NOMO-1 (cell line): ENCODE results near the gene RCAN2.

Experiments
- DNase-seq, 2 experiments: peaks; one replicate each; lab custom pipeline; 2025; ENCODE audit not compliant: unreplicated experiment in 2 of 2; lab: John Stamatoyannopoulos, UW

The RCAN2 gene

DNA sequence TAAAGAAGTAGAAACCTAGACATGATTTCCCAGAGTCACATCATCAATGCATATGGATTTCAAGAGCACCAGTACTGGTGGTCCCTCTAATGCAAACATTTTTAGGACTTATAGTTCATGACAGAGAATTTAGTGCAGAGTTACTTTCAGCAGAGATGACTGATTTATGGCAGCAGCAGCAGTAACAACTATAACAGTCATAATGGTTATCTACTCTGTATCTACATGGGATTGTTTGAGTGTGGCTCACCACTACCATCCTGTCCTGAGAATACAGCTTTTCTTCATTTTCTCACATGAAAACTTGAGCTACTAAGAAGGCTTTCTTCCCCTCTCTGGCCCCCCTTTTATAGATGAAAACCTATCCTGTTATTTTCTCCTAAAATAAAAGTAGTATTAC is 192.0 kb downstream of the RCAN2 start:
- no peak for DNase-seq

DNA sequence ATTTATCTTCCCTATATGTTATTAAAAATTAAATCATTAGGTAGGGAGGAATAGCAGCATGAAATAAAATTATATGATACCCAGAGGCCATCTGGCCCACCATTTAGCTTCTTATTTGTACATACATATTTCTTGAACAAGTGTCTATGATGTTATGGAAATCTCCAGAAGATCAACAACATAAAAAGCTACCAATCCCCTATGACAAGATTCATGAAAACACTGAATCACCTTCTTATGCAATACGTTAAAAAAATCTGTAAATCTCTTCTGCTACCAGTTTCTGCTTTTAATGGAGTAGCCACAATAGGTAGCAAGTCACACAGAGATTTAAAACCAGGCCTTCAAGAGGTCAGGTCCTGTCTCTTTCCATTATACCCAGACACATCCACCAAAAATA is 194.7 kb downstream of the RCAN2 start:
- DNase-seq: no peak

DNA sequence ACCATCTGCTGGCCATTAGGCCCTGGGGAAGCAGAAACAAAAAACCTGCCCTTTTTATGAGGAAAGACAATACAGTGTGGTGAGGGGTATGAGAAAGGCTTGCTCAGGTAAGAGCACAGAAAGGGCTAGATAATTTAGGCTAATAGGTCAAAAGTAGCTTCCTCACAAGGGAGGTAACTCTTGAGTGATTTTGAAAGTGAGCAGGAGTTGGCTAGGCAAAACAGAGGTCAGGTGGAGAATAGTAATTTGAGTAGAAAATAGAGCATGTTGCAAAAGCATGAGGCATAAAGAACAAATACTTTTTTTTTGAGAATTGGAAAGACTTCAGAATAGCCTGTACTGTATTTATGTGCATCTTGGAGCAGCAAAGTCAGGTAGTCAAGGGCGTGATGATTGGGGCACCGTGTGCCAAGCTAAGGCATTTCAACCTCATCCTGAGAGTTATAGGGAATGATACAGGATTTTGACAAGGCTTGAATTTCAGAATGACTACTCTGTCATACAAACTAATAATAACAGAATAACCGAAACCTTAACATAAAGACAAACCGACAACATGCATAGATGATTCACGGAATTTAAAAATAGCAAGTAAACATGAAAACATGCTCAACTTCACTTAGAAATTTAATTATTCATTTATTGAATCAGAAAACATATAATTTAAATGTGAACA is 197.5 kb downstream of the RCAN2 start:
- DNase-seq: no peak

- no peak for DNase-seq
These were observed 199.4 kb downstream of the RCAN2 start for GRCh38 chr6:46291880-46292279.

DNA sequence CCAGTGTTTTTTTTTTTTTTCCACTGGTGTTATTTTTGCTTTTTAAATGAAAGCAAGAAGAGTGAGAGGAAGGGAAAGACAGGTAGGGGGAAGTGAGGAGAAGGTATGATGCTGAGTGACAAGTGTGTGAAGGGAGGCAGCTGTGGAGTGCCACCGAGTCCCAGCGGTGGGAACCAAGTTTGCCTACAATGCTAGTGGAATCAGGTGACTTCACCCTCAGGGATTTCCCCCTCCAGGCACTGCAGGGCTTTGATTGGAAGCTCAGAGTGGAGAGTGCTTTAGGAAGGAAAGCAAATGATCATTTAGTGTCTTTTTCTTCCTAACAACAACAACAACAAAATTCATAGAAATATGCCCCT is 200.0 kb downstream of the RCAN2 start:
- no peak for DNase-seq

DNA sequence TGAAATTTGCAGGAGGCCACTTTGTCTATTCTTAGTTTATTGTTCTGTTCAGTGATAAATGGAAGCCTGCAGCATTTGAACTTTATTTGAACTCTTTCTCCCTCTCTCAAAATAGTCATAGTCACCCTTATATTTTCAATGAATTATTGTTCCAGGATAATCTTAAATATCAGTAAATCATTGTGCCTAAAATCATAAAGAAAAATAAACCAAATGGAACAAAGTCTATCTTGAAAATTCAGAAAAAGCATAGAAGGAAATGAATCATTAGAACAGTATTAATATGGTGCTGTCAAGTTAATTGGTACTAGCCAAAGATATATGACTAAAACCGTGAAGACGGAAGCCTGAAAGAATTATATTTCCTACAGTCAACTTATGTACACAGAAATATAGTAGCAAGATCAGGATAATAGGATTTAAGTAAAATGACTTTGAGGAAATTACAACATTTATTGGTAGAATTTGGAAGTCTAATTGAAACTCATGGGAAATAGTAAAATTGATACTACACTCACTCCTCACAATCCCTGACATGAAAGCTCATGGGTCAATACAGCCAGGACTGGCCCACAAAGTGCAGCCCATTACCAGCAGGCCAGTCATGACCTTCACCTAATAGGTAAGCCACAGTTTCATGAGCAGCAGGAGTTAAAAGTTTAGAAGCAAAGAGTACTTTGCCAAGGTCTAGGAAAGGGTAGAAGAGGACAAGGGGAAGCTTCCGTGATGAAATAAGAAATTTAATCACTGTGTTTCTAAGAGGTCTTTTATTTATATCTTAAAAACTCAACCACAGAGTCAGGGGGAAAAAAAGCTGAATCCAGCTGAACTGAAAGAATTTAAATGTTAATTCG is 200.6 kb downstream of the RCAN2 start:
- DNase-seq: no peak

DNA sequence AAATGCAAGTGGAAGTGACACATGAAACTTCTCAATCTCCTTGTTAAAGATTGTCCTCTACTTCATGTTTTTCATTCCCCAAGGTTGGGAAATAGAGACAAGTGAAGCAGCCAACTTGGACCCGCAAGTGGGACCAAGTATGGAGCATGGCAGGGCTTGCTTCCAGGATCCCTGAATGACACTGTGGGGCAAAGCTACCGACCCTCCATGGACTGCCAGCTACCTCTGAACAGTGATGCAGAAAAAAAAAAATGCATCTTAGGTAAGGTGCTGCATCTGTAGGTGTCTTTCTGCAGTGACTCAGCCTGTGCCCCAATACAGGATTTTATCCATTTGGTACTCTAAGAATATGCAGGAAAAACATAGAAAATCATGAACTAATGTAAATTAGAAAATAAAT is 201.4 kb downstream of the RCAN2 start:
- no peak for DNase-seq

GRCh38 chr6:46288835-46289234 is 202.4 kb downstream of the RCAN2 start:
- DNase-seq: peak in 1 of 2 experiments; percentile 34

- DNase-seq: no peak
These were observed 203.6 kb downstream of the RCAN2 start for GRCh38 chr6:46287681-46288080.

- no peak for DNase-seq
These were observed 204.2 kb downstream of the RCAN2 start for GRCh38 chr6:46287043-46287442.

DNA sequence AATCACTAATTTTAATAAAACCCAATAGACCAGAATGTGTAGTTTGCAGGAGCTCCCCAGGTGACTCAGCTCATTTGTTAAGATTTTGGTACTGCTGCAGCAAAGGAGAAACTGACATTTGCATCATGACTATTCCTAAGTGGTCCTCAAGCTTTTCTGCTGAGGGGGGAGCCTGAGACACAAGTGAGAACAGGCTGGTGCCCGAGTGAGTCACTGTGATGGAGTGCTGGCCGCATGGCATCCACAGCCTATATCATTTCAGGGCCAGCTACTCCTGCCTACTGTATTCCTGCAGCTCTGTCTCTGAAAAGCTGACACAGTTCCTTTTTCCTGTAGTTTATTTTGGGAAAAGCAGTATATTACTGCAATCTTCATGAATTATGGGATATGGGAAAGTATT is 206.8 kb downstream of the RCAN2 start:
- DNase-seq: no peak

DNA sequence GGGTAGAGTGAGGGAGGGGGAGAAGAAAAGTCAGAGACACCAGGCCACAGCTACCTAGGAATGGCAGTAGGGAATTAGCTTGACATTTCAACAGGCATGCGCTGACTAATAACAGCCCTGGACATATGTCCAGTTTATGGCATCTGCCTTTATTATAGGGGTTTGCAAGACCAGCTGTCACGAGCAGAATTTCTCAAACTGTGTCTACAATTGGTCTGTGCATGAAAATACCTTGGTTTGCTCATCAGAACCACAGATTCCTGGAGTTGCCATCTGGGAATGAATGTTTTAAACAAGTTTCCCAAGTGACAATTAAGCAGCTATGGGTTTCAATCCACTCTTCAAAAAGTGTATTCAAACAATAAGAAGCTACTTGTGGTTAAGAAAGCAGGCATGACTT is 210.1 kb downstream of the RCAN2 start:
- no peak for DNase-seq

DNA sequence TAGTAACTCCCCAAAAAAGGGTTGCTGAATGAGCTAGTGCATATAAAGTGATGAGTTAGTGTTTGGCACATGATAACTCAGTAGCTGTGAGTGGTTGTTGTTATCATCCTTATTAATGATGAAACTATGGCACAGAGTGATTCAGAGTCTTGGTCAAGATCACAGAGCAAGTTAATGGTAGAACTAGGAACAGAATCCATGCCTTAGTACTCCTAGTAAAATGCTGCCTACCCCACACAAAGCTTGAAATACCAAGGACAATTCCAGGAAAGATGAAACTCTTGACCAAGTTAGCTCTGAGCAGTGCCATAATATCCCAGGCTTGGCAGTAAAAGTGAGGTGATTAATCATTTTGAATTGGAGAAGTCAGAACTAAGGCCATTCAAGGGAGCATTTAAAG is 211.4 kb downstream of the RCAN2 start:
- no peak for DNase-seq

DNA sequence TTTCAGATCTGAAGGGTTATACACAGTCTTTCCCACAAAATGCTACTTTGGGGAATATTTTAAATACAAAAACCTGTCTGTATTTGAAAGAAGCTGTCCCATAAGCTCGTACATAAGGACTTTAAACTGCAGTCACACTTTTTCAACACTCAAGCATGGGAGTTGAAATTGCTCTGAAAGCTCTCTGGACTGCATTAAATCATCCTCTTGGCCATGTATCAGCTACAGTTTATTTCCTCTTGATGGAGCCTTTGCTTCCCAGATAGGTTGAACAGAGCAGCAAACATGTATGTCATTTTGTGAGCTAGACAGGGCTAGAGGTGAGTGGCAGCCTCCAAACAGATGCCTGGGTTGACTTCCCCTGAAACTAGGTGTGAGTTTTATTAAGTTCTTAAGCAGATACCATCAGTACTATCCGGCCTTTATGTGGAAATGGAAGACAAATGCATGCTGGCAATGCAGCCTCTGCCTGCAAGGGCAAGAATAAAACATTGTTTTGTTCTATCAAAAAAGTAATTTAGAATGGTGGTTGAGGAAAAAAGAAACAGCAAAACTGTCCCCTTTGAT is 214.6 kb downstream of the RCAN2 start:
- DNase-seq: no peak

- DNase-seq: no peak
These were observed 216.7 kb downstream of the RCAN2 start for GRCh38 chr6:46274502-46274901.

DNA sequence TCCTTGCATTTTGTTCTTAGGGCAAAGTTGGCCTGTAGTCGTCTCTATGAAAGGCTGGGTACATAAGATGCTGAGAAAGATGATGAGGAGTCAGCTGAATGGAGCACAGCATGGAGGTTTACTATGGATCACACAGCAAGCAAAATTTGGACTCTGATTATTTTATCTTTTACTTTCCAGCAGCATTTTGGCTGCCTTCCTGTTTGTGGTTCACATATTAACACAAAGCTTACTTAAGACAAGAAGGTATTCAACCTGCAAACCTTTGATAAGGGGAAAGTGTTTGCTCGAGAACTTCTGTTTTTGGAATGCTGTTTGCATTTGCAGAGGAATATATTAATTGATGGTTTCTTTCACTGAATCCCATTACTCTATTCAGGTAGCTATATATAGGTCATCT is 217.3 kb downstream of the RCAN2 start:
- no peak for DNase-seq

DNA sequence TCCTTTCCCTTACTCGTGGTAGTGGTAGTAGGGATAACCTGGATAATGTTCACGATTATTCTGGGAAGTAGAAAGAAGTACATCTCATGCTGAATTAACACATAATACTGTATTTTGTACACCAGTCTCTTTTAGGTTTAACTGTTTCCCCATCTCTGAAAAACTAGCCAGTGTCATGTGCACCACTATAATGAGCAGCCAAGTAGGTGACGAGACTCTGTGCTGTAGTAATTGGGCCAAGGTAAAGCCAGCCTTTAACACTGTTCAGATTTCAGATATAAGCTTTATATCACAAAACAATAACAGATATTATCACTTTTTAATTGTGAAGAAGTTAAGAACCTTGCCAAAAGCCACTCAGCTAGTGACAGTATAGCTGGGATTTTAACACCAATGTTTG is 219.5 kb downstream of the RCAN2 start:
- no peak for DNase-seq

DNA sequence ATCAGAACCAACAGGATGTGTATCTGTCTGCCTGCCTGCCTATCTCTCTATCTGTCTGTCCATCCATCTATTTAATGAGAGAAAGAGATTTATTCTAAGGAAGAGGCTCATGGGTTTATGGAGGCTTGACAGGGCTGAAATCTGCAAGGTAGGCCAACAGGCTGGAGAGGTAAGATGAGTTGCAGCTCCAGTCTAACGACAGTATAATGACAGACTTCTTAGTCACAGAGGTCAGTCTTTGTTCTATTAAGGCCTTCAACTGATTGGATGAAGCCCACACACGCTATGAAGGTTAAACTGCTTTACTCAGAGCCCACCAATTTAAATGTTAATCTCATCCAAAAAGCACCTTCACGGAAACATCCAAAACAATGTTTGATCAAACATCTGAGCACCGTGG is 220.1 kb downstream of the RCAN2 start:
- no peak for DNase-seq

DNA sequence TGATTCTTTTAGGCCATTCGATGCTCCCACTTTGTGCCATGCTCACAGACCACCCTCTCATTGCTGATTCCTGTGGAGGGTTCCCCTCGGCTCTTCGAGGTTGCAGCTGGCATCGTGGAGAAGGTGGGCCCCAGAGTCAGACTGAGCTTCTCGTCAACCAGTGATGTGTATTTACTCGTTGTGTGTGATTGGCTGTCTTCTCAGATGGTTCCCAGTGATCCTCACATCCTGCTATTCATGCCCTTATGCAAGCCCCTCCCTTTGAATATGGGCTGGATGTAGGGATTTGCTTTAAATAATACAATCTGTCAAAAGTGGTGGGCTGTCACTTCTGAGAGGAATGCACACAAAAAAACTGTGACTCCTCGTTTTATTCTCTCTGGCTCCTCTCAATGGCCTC is 220.9 kb downstream of the RCAN2 start:
- DNase-seq: no peak

DNA sequence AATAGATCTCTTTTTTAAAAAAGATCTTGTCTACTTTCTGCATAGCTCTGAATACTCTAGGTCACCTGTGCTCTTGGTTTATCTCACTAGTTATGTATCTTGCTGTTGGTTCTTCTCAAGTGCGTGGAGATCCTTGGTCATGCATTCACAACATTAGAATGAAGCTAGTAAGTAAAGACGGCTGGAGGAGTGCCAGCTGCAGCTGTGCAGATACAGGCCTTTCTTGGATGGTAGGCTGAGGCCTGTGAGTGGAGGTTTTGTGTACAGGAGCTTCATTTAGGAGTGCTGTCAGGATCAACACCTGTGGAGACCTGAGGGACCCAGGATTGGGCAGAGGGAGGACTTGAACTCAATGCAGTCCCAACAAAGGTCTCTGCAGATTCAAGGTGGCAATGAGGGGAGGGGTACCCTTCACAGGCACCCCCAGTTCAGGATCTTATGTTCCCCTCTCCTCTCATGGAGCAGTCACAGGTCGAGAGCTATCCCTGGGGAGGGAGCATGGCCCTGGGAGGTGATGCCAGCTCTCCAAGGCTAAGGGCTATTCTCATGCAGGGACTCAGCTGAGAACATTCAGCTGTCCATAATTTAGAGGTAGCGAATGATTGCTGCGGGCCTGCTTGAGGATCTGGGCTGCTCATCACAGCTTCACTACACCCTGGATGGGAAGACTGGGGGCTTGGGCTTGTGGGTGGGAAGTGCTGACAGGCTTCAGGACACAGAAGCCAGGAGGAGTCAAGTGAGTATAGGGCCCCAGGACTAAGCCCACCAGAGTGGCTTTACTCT is 221.6 kb downstream of the RCAN2 start:
- DNase-seq: no peak

DNA sequence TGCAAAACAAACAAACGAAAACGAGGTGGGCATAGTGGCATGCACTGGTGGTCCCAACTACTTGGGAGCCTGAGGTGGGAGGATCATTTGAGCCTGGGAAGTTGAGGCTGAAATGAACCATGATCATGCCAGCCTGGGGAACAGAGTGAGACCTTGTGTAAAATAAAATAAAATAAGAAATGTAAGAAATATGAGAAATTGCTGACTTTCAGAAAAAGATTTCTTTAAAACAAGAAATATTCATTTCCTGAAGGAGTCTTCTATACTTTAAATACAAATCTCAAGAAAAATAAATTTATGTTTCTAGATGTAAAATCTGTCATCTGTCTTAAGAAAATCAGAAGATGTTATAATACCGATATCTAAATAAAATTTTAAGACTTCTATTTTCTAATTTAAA is 223.7 kb downstream of the RCAN2 start:
- DNase-seq: no peak
